Neutrophil (primary cell): ENCODE data around the gene ADRB1.

Experiments
- H3K27ac ChIP-seq: fragments of 200-600 bp; sonication (generic); 2 replicates; pipeline ENCODE4 v1.5.1; 2016; ENCODE audit warnings: mild to moderate bottlenecking, moderate library complexity
- H3K27me3 ChIP-seq: fragments of 200-600 bp; sonication (generic); 2 replicates; pipeline ENCODE4 v1.6.0; 2016; ENCODE audit warnings: mild to moderate bottlenecking
- H3K36me3 ChIP-seq: fragments of 200-600 bp; sonication (generic); 2 replicates; pipeline ENCODE4 v1.5.1; 2017
- H3K4me1 ChIP-seq, 2 experiments: fragments of 200-600 bp in 1 of 2; sonication (generic) in 1 of 2; 1 replicate in 1 of 2; 2 replicates in 1 of 2; pipeline versions ENCODE4 v1.5.1 to v1.6.1; 2013 to 2016; ENCODE audit warnings: low read depth in 1 of 2, low read length in 1 of 2, mild to moderate bottlenecking in 1 of 2, moderate library complexity in 1 of 2; ENCODE audit not compliant: control insufficient read depth in 1 of 2, insufficient read depth in 1 of 2
- H3K4me3 ChIP-seq, 2 experiments: fragments of 200-600 bp in 1 of 2; sonication (generic) in 1 of 2; 1 replicate in 1 of 2; 2 replicates in 1 of 2; pipeline ENCODE4 v1.5.1; 2013 to 2016; ENCODE audit warnings: low read depth in 1 of 2, low read length in 1 of 2, mild to moderate bottlenecking in 1 of 2, moderate library complexity in 1 of 2
- H3K9me3 ChIP-seq: fragments of 200-600 bp; sonication (generic); 2 replicates; pipeline ENCODE4 v1.5.1; 2016
- TF ChIP-seq, protein P1 (sequence below): fragments of 200-600 bp; sonication (generic); IDR thresholded peaks from 2 replicates; pipeline ENCODE4 v1.5.1; 2016; ENCODE audit warnings: antibody characterized with exemption

Gene ADRB1

DNA sequence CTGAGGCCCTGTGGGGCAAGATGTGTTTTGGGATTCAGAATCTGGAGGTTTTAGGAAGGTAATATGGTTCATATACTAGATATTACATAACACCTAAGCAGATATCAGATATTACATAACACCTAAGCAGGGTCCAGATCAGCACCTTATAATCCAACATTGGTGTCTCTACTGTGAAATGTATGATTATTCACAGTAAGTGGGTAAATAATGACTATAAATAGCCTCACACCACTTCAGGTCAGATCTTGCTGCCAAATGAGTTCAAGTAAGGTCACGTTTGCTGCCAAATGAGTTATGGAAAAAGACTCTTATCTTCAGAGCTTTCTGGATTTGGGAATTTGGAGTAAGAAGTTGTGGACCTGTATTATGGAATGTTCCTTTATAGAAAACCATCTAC, 14.6 kb downstream of the ADRB1 start:
- H3K9me3 ChIP-seq = no peaks in the 10 kb centered on the region
- H3K27me3 ChIP-seq = peaks cover 42% of the 10 kb centered on the region
- TF ChIP-seq, protein P1, sequence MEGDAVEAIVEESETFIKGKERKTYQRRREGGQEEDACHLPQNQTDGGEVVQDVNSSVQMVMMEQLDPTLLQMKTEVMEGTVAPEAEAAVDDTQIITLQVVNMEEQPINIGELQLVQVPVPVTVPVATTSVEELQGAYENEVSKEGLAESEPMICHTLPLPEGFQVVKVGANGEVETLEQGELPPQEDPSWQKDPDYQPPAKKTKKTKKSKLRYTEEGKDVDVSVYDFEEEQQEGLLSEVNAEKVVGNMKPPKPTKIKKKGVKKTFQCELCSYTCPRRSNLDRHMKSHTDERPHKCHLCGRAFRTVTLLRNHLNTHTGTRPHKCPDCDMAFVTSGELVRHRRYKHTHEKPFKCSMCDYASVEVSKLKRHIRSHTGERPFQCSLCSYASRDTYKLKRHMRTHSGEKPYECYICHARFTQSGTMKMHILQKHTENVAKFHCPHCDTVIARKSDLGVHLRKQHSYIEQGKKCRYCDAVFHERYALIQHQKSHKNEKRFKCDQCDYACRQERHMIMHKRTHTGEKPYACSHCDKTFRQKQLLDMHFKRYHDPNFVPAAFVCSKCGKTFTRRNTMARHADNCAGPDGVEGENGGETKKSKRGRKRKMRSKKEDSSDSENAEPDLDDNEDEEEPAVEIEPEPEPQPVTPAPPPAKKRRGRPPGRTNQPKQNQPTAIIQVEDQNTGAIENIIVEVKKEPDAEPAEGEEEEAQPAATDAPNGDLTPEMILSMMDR = no peak
- no peak overlapping the region for H3K27ac ChIP-seq
- no peak overlapping the region for H3K4me3 ChIP-seq
- H3K36me3 ChIP-seq = no peaks in the 10 kb centered on the region
- H3K4me1 ChIP-seq = peaks cover 34 to 45% of the 10 kb centered on the region in 2 experiments

DNA sequence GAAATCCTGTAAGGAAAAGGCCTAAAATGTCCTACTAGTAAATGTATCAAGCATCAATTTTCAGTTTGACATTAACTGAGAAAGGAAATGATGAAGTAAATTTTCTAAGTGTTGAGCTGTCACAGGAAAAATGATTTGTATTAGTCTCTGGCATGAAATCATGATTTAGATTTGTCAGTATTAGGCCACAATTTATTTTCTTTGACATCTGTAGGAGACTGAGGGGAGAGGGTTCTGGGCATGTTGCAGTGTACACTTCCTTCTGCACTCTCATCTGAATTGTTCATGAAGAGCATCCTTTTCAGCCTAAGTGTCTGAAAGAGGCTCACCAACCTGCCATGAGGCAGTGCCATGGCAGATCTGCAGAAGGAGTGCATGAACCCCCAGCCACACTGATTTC, 15.9 kb downstream of the ADRB1 start:
- Histone ChIP-seq H3K27ac (no peak overlapping the region), H3K4me1 (peaks cover 47 to 57% of the 10 kb centered on the region in 2 experiments), H3K27me3 (peaks cover 31% of the 10 kb centered on the region), H3K36me3 (no peaks in the 10 kb centered on the region), H3K4me3 (no peak overlapping the region), H3K9me3 (no peaks in the 10 kb centered on the region)
- TF ChIP-seq, protein P1 = no peak

GRCh38 chr10:114060456-114060855, 16.8 kb downstream of the ADRB1 start:
- H3K27me3 ChIP-seq = peaks cover 22% of the 10 kb centered on the region
- H3K27ac ChIP-seq = no peak overlapping the region
- no peaks in the 10 kb centered on the region for H3K9me3 ChIP-seq
- no peaks in the 10 kb centered on the region for H3K36me3 ChIP-seq
- H3K4me1 ChIP-seq = peaks cover 56 to 66% of the 10 kb centered on the region in 2 experiments
- no peak overlapping the region for H3K4me3 ChIP-seq
- TF ChIP-seq, protein P1 = no peak

GRCh38 chr10:114061148-114061547, 17.5 kb downstream of the ADRB1 start:
- TF ChIP-seq, protein P1 = no peak
- Histone ChIP-seq H3K4me3 (no peak overlapping the region), H3K4me1 (peaks cover 56 to 66% of the 10 kb centered on the region in 2 experiments), H3K36me3 (no peaks in the 10 kb centered on the region), H3K27me3 (peaks cover 15% of the 10 kb centered on the region), H3K9me3 (no peaks in the 10 kb centered on the region), H3K27ac (no peak overlapping the region)

DNA sequence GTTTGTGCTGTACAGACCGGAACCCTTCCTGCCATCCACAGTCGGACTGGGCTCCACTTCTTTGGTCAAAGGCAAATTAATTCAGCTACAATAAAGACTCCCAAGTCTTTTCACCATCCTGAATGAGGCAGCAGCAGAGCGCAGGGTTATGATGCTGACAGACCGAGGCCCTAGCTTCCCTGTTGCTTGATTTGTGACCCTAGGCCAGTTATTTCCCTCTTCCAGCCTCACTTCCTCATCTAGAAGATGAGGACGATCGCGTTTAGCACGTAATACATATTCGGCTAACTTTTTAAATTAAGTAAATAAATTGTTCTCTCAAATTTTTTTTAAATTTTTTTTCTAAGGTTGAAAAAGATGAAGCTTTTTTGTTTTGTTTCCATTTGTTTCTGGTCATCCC, 18.1 kb downstream of the ADRB1 start:
- Histone ChIP-seq H3K27ac (no peak overlapping the region), H3K27me3 (peaks cover 8% of the 10 kb centered on the region), H3K9me3 (no peaks in the 10 kb centered on the region), H3K36me3 (no peaks in the 10 kb centered on the region), H3K4me1 (peaks cover 56 to 66% of the 10 kb centered on the region in 2 experiments), H3K4me3 (no peak overlapping the region)
- TF ChIP-seq, protein P1 = no peak
